H1 (cell line): ENCODE results near the gene DMBT1. TPM values are rescaled to one million over a fixed set of nuclear protein-coding genes. Genes with fewer than 3 reads are reported as not detected.

Experiments
- CTCF ChIA-PET: fragments of 300-600 bp; sonication (Branson Sonifier 250); formaldehyde crosslinking; loops from one replicate; lab custom pipeline; 2021; ENCODE audit not compliant: partially characterized antibody; lab: Charles Lee
- POLR2A ChIA-PET: fragments of 300-600 bp; sonication (Branson Sonifier 250); formaldehyde crosslinking; loops from one replicate; lab custom pipeline; 2021; ENCODE audit warnings: inconsistent platforms; ENCODE audit not compliant: partially characterized antibody; lab: Charles Lee
- DNase-seq, 2 experiments: peaks; one replicate each; pipeline versions ENCODE4 v3.0.0 to v3.0.0-alpha.2; 2010 to 2022; ENCODE audit warnings: low spot score in 2 of 2, low read depth in 1 of 2, mixed read lengths in 1 of 2
- FAIRE-seq: peaks from 2 replicates; lab custom pipeline; 2011; peaks lifted over from hg19 to GRCh38; lab: Jason Lieb, UNC
- H2AFZ ChIP-seq: 2 replicates; pipeline ENCODE4 v1.8.1; 2012; ENCODE audit warnings: low read length, inconsistent platforms
- H2AK5ac ChIP-seq: 2 replicates; pipeline ENCODE4 v1.6.1; 2013; ENCODE audit warnings: low read depth, low read length
- H2BK120ac ChIP-seq: replicated peaks from 2 replicates; pipeline ENCODE3; 2013; ENCODE audit warnings: low read depth, low read length, inconsistent platforms
- H2BK12ac ChIP-seq: 2 replicates; pipeline ENCODE4 v1.6.1; 2013; ENCODE audit warnings: low read depth, low read length
- H2BK15ac ChIP-seq: 2 replicates; pipeline ENCODE4 v1.6.1; 2013; ENCODE audit warnings: low read length
- H2BK20ac ChIP-seq: 2 replicates; pipeline ENCODE4 v1.6.1; 2013; ENCODE audit warnings: low read length
- H2BK5ac ChIP-seq: 2 replicates; pipeline ENCODE4 v1.6.1; 2013; ENCODE audit warnings: low read depth, low read length
- H3K14ac ChIP-seq: 2 replicates; pipeline ENCODE4 v1.6.1; 2013; ENCODE audit warnings: inconsistent platforms; ENCODE audit not compliant: insufficient read length
- H3K18ac ChIP-seq: 2 replicates; pipeline ENCODE4 v1.6.1; 2013; ENCODE audit warnings: low read length; ENCODE audit errors: extremely low read depth
- H3K23ac ChIP-seq: 2 replicates; pipeline ENCODE4 v1.6.1; 2013; ENCODE audit warnings: inconsistent platforms; ENCODE audit not compliant: insufficient read length
- H3K23me2 ChIP-seq: 2 replicates; pipeline ENCODE4 v1.6.1; 2013; ENCODE audit warnings: low read depth, low read length
- H3K27ac ChIP-seq: 2 replicates; pipeline ENCODE4 v1.6.1; 2011; ENCODE audit warnings: low read depth, low read length, inconsistent platforms
- H3K27me3 ChIP-seq, 4 experiments: replicated peaks in 1 of 4; 1 replicate in 1 of 4; 2 replicates in 3 of 4; pipeline versions ENCODE4 v1.6.1 to v1.8.1; 2011 to 2013; ENCODE audit warnings: low read length in 3 of 4, mild to moderate bottlenecking in 3 of 4, inconsistent platforms in 2 of 4, mixed read lengths in 2 of 4, moderate library complexity in 1 of 4; ENCODE audit not compliant: control insufficient read depth in 3 of 4, insufficient read depth in 3 of 4; ENCODE audit errors: extremely low read depth in 1 of 4
- H3K36me3 ChIP-seq, 4 experiments: 2 replicates each; pipeline versions ENCODE4 v1.6.1 to v1.8.1; 2011 to 2013; ENCODE audit warnings: mild to moderate bottlenecking in 4 of 4, low read length in 3 of 4, moderate library complexity in 2 of 4, control low read depth in 1 of 4, inconsistent platforms in 1 of 4; ENCODE audit not compliant: insufficient read depth in 4 of 4, control insufficient read depth in 2 of 4
- H3K4ac ChIP-seq: replicated peaks from 2 replicates; pipeline ENCODE3; 2013; ENCODE audit warnings: low read length, low read depth, mixed read lengths, inconsistent platforms; ENCODE audit not compliant: insufficient read length
- H3K4me1 ChIP-seq, 4 experiments: replicated peaks in 1 of 4; 1 replicate in 1 of 4; 2 replicates in 3 of 4; pipeline versions ENCODE4 v1.6.1 to v1.8.1; 2011 to 2013; ENCODE audit warnings: low read length in 3 of 4, inconsistent platforms in 2 of 4, mixed read lengths in 1 of 4; ENCODE audit not compliant: insufficient read depth in 4 of 4, control insufficient read depth in 3 of 4
- H3K4me2 ChIP-seq, 2 experiments: 2 replicates each; pipeline versions ENCODE4 v1.6.1 to v1.8.1; 2011 to 2013; ENCODE audit warnings: low read depth in 2 of 2, low read length in 2 of 2, control low read depth in 1 of 2, inconsistent platforms in 1 of 2, mild to moderate bottlenecking in 1 of 2; ENCODE audit not compliant: insufficient read depth in 1 of 2
- H3K4me3 ChIP-seq, 4 experiments: fragments of 200-600, 300-600 bp in 1 of 4; sonication (generic), shearing (Covaris generic), sonication (Bioruptor Twin) in 1 of 4; 2 replicates each; pipeline versions ENCODE4 v1.5.1 to v1.8.1; 2011 to 2016; ENCODE audit warnings: low read length in 4 of 4, low read depth in 3 of 4, control low read depth in 2 of 4, inconsistent platforms in 2 of 4, mild to moderate bottlenecking in 2 of 4, mixed read lengths in 1 of 4, moderate library complexity in 1 of 4; ENCODE audit not compliant: insufficient read depth in 2 of 4; ENCODE audit errors: extremely low read depth in 1 of 4
- H3K56ac ChIP-seq: replicated peaks from 2 replicates; pipeline ENCODE3; 2013; ENCODE audit warnings: low read depth, mild to moderate bottlenecking, mixed read lengths, low read length, inconsistent platforms; ENCODE audit not compliant: insufficient read length
- H3K79me1 ChIP-seq: 2 replicates; pipeline ENCODE4 v1.6.1; 2013; ENCODE audit warnings: low read depth, low read length, control low read depth
- H3K79me2 ChIP-seq, 2 experiments: 2 replicates each; pipeline versions ENCODE4 v1.6.1 to v1.8.1; 2012 to 2013; ENCODE audit warnings: low read length in 2 of 2, mild to moderate bottlenecking in 2 of 2, inconsistent platforms in 1 of 2; ENCODE audit not compliant: insufficient read depth in 2 of 2, control insufficient read depth in 1 of 2
- H3K9ac ChIP-seq, 4 experiments: replicated peaks in 1 of 4; 1 replicate in 1 of 4; 2 replicates in 3 of 4; pipeline versions ENCODE4 v1.6.1 to v1.8.1; 2011 to 2013; ENCODE audit warnings: low read depth in 3 of 4, low read length in 3 of 4, control low read depth in 2 of 4, mild to moderate bottlenecking in 2 of 4, moderate library complexity in 2 of 4, inconsistent platforms in 1 of 4; ENCODE audit errors: extremely low read depth in 1 of 4
- H3K9me3 ChIP-seq, 2 experiments: 2 replicates each; pipeline versions ENCODE4 v1.6.1 to v1.8.1; 2012 to 2013; ENCODE audit warnings: mild to moderate bottlenecking in 2 of 2, moderate library complexity in 2 of 2, control low read depth in 1 of 2, inconsistent platforms in 1 of 2, low read depth in 1 of 2, low read length in 1 of 2, mixed read lengths in 1 of 2; ENCODE audit not compliant: insufficient read depth in 2 of 2
- H4K20me1 ChIP-seq, 2 experiments: replicated peaks in 1 of 2; 2 replicates each; pipeline versions ENCODE3 to v1.8.1; 2011 to 2013; ENCODE audit warnings: inconsistent platforms in 2 of 2, low read length in 2 of 2, mild to moderate bottlenecking in 1 of 2; ENCODE audit not compliant: insufficient read depth in 2 of 2, control insufficient read depth in 1 of 2
- H4K5ac ChIP-seq: 2 replicates; pipeline ENCODE4 v1.6.1; 2013; ENCODE audit warnings: low read length, low read depth, mixed read lengths, inconsistent platforms; ENCODE audit not compliant: insufficient read length
- H4K8ac ChIP-seq: 2 replicates; pipeline ENCODE4 v1.8.0; 2013; ENCODE audit warnings: mild to moderate bottlenecking, moderate library complexity, low read length, inconsistent platforms; ENCODE audit not compliant: insufficient read depth; ENCODE audit errors: extremely low read depth
- H4K91ac ChIP-seq: replicated peaks from 2 replicates; pipeline ENCODE3; 2013; ENCODE audit warnings: low read length, mixed read lengths, inconsistent platforms; ENCODE audit not compliant: insufficient read length
- BCL11A ChIP-seq, 2 experiments: IDR thresholded peaks; one replicate each; pipeline ENCODE4 v1.6.1; 2011; ENCODE audit warnings: low read depth in 2 of 2, low read length in 2 of 2, mild to moderate bottlenecking in 2 of 2
- CEBPB ChIP-seq: IDR thresholded peaks from 2 replicates; pipeline ENCODE4 v1.6.1; 2012; ENCODE audit warnings: low read depth, low read length
- KDM4A ChIP-seq: IDR thresholded peaks from one replicate; pipeline ENCODE4 v1.7.1; 2012; ENCODE audit warnings: low read depth, mild to moderate bottlenecking, moderate library complexity, low read length, inconsistent platforms; ENCODE audit not compliant: severe bottlenecking
- POLR2AphosphoS5 ChIP-seq: IDR thresholded peaks from 2 replicates; pipeline ENCODE4 v1.6.1; 2011; ENCODE audit warnings: low read depth, low read length
- SAP30 ChIP-seq: fragments of 300-600 bp; sonication (generic); IDR thresholded peaks from 2 replicates; pipeline ENCODE4 v1.7.1; 2012; ENCODE audit warnings: low read length, moderate library complexity, mild to moderate bottlenecking, inconsistent platforms; ENCODE audit not compliant: insufficient read depth, insufficient replicate concordance
- SP1 ChIP-seq: IDR thresholded peaks from 2 replicates; pipeline ENCODE4 v1.6.1; 2011; ENCODE audit warnings: low read depth, low read length
- SRF ChIP-seq: IDR thresholded peaks from 2 replicates; pipeline ENCODE4 v1.6.1; 2011; ENCODE audit warnings: mild to moderate bottlenecking, low read depth, low read length, moderate library complexity
- SUZ12 ChIP-seq: fragments of 200-600 bp; sonication (generic); IDR thresholded peaks from 2 replicates; pipeline ENCODE4 v1.6.1; 2012; ENCODE audit warnings: mild to moderate bottlenecking, inconsistent platforms, low read length, moderate library complexity, mixed read lengths
- YY1 ChIP-seq: IDR thresholded peaks from 2 replicates; pipeline ENCODE4 v1.6.1; 2011; ENCODE audit warnings: low read depth, mild to moderate bottlenecking, low read length
- WGBS, 2 experiments: shearing (Covaris generic) in 1 of 2; methylation state at CpG; one replicate each; pipeline versions ENCODE4 v1.1.6 to v1.1.7; 2013 to 2015; ENCODE audit warnings: low lambda C conversion rate in 2 of 2, mixed read lengths in 2 of 2, inconsistent platforms in 1 of 2, low coverage in 1 of 2, missing lambda C conversion rate in 1 of 2; ENCODE audit not compliant: insufficient replicate concordance in 2 of 2, insufficient coverage in 1 of 2, insufficient read length in 1 of 2; ENCODE audit errors: extremely low coverage in 1 of 2, missing lambda C conversion rate in 1 of 2; 5-methylcytosine and 5-hydroxymethylcytosine counted together
- polyA plus RNA-seq, 7 experiments: library from polyadenylated mRNA; depleted of rRNA in 3 of 7; stranded (reverse) in 5 of 7; unstranded in 2 of 7; fragments of >200 nt in 5 of 7; fragments of 200-250 nt in 2 of 7; gene quantifications; 1 replicate in 5 of 7; 2 replicates in 1 of 7; 4 replicates in 1 of 7; pipeline versions ENCODE4 v1.2.1 to v1.2.3, GENCODE V29; 2011 to 2013; ENCODE audit warnings: missing spikeins in 2 of 7, mixed read lengths in 2 of 7
- total RNA-seq: library from RNA; stranded (reverse); fragmentation: NEBNext Ultra II Directional; extraction: Animal tissue kit (Norgen Biotek cat#: 25700); gene quantifications from 2 replicates; pipeline ENCODE4 v1.2.1, GENCODE V29; 2021
- TF ChIP-seq, protein P1 (sequence below): IDR thresholded peaks from 2 replicates; pipeline ENCODE4 v1.6.1; 2011; ENCODE audit warnings: low read length, improper control_type of control experiment

DMBT1 gene
- total and polyA plus RNA-seq, 2 of the 8 experiments (the other 6 are each of a cell fraction or from before 2014, with no cell fraction given) = 0.03 TPM; not detected in 1

DNA sequence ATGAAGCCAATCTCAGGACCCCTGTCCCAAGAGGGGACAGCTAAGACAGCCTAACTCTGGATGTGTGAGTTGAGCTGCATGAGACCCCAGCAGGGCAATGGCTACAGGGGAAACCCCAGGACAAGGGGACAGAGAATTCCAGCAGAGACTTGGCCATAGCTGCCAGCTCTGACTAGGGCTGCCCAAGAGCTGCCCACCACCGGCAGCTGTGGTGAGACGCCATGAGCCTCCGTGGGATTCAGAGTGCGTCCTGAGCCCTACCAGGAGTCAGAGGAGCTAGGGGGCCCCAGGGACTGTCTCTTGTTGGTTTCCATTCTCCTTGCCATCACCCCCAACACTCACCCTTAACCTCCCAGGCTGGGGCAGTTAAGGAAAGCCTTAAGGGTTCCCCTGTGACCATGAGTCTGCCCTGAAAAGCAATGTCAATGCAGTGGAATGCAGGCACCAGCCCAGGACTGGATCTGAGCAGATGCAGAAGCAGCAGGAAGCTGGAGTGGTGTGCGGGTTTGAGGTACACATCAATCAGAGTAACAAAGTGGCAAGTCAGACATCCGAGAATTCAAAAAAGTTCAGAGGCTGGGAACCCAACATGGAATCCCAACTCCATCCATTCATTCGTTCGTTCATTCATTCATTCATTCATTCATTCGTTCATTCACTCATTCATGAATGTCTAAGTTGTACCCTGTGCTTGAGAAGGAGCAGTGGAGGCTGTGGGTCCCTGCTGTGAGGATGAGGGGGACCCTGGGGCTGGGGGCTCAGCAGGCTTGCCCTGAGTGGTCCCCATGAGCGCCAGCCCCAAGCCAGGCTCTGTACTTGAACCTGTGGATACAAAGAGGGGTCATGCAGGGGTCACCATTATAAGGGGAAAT, 86.2 kb downstream of the DMBT1 start:
- Histone ChIP-seq H2BK15ac (no peak overlapping the region), H3K4ac (no peak overlapping the region), H4K20me1 (no peaks in the 10 kb centered on the region), H3K4me2 (no peak overlapping the region), H3K23me2 (no peaks in the 10 kb centered on the region), H3K18ac (no peak overlapping the region), H2AK5ac (no peak overlapping the region), H2BK20ac (no peak overlapping the region), H4K91ac (no peak overlapping the region), H3K56ac (no peak overlapping the region), H3K9me3 (no peaks in the 10 kb centered on the region), H3K27ac (no peak overlapping the region), H2AFZ (no peak overlapping the region), H2BK12ac (no peak overlapping the region), H3K4me3 (no peak overlapping the region), H2BK5ac (no peak overlapping the region), H3K36me3 (no peaks in the 10 kb centered on the region), H3K27me3 (peaks cover 0 to 3% (median 0%) of the 10 kb centered on the region in 4 experiments; a peak in 1 of 7 replicates), H2BK120ac (no peak overlapping the region), H3K79me2 (no peaks in the 10 kb centered on the region), H3K9ac (no peak overlapping the region), H4K5ac (no peak overlapping the region), H3K4me1 (no peaks in the 10 kb centered on the region), H3K14ac (no peak overlapping the region), H3K23ac (no peak overlapping the region), H3K79me1 (no peaks in the 10 kb centered on the region), H4K8ac (no peak overlapping the region; the same call in 1 of the 2 replicates)
- FAIRE-seq (no peak), DNase-seq (no peak)
- 87% methylated on average over 10 of the region's 10 CpGs; no CpG with 5 or more reads in 1 of the 2 experiments for WGBS, 2 experiments
- POLR2A ChIA-PET = no interaction called here
- CTCF ChIA-PET = interaction anchor here (0.5 to 2.2 kb wide), 6 partner anchors 9 to 79 kb away, joined by 3 to 7 read pairs (median 4); no protein-coding TSS in a partner anchor
- TF ChIP-seq POLR2AphosphoS5 (no peak), SRF (no peak), CEBPB (no peak), YY1 (no peak), BCL11A (IDR thresholded peaks at IDR 0.05; ENCODE audit: low read depth in 2 of 2, low read length in 2 of 2) (no peak), SUZ12 (no peak), SP1 (no peak), KDM4A (no peak), SAP30 (no peak)
- TF ChIP-seq, protein P1, sequence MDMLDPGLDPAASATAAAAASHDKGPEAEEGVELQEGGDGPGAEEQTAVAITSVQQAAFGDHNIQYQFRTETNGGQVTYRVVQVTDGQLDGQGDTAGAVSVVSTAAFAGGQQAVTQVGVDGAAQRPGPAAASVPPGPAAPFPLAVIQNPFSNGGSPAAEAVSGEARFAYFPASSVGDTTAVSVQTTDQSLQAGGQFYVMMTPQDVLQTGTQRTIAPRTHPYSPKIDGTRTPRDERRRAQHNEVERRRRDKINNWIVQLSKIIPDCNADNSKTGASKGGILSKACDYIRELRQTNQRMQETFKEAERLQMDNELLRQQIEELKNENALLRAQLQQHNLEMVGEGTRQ = no peak
